Measurements from ENCODE around the gene BDH1. TPM values are rescaled to one million over a fixed set of nuclear protein-coding genes. Genes with fewer than 3 reads are reported as not detected.
A peak's percentile ranks its signal among the peaks of the same experiment; 100 is the strongest.

Gene BDH1
- total RNA-seq, 1 donor from 2014 or later: 90.0 TPM

GRCh38 chr3:197505796-197506548 lies 49.8 kb downstream of the BDH1 start:
- no peak for DNase-seq
- TF ChIP-seq CTCF (IDR thresholded peaks at IDR 0.05; ENCODE audit: borderline replicate concordance): no peak
- H3K27me3 ChIP-seq (ENCODE audit: low read depth): peaks cover 6% of the 10 kb centered on the region
- no peak overlapping the region for H3K27ac ChIP-seq (replicated peaks)
- H3K4me3 ChIP-seq: no peak overlapping the region
- H3K4me1 ChIP-seq: peaks cover 7% of the 10 kb centered on the region
- intact Hi-C loops (cut with micrococcal nuclease): loop anchor here (5.0 kb wide), 1 partner anchor 249 kb away; no protein-coding TSS in a partner anchor
- no peaks in the 10 kb centered on the region for H3K36me3 ChIP-seq
- H3K9me3 ChIP-seq (replicated peaks): no peaks in the 10 kb centered on the region

GRCh38 chr3:197504641-197505121 lies 51.1 kb downstream of the BDH1 start:
- Histone ChIP-seq H3K27ac (replicated peaks) (no peak overlapping the region), H3K27me3 (ENCODE audit: low read depth) (peaks cover 6% of the 10 kb centered on the region), H3K36me3 (no peaks in the 10 kb centered on the region), H3K4me1 (peaks cover 4% of the 10 kb centered on the region), H3K4me3 (no peak overlapping the region), H3K9me3 (replicated peaks) (no peaks in the 10 kb centered on the region)
- TF ChIP-seq CTCF (IDR thresholded peaks at IDR 0.05; ENCODE audit: borderline replicate concordance): no peak
- DNase-seq: no peak
- intact Hi-C loops (cut with micrococcal nuclease): loop anchor here (5.0 kb wide), 1 partner anchor 247 kb away; no protein-coding TSS in a partner anchor

GRCh38 chr3:197504229-197504628 lies 51.5 kb downstream of the BDH1 start:
- Histone ChIP-seq H3K4me3 (no peak overlapping the region), H3K36me3 (no peaks in the 10 kb centered on the region), H3K27ac (replicated peaks) (no peak overlapping the region), H3K9me3 (replicated peaks) (no peaks in the 10 kb centered on the region), H3K4me1 (no peaks in the 10 kb centered on the region), H3K27me3 (ENCODE audit: low read depth) (peaks cover 6% of the 10 kb centered on the region)
- intact Hi-C loops (cut with micrococcal nuclease): no loop called here
- TF ChIP-seq CTCF (IDR thresholded peaks at IDR 0.05; ENCODE audit: borderline replicate concordance): no peak
- no peak for DNase-seq

- no peak overlapping the region for H3K4me3 ChIP-seq
- TF ChIP-seq CTCF (IDR thresholded peaks at IDR 0.05; ENCODE audit: borderline replicate concordance): no peak
- H3K27me3 ChIP-seq (ENCODE audit: low read depth): peaks cover 8% of the 10 kb centered on the region
- H3K27ac ChIP-seq (replicated peaks): no peak overlapping the region
- H3K36me3 ChIP-seq: no peaks in the 10 kb centered on the region
- intact Hi-C loops (cut with micrococcal nuclease): no loop called here
- no peaks in the 10 kb centered on the region for H3K4me1 ChIP-seq
- no peak for DNase-seq
- H3K9me3 ChIP-seq (replicated peaks): no peaks in the 10 kb centered on the region
These were observed 52.1 kb downstream of the BDH1 start for GRCh38 chr3:197503652-197504051.

GRCh38 chr3:197501879-197502620 lies 53.7 kb downstream of the BDH1 start:
- Histone ChIP-seq H3K27ac (replicated peaks) (no peak overlapping the region), H3K36me3 (no peaks in the 10 kb centered on the region), H3K4me1 (peaks cover 1% of the 10 kb centered on the region), H3K4me3 (no peak overlapping the region), H3K27me3 (ENCODE audit: low read depth) (peaks cover 11% of the 10 kb centered on the region), H3K9me3 (replicated peaks) (no peaks in the 10 kb centered on the region)
- no peak for DNase-seq
- TF ChIP-seq CTCF (IDR thresholded peaks at IDR 0.05; ENCODE audit: borderline replicate concordance): peak; percentile 57
- intact Hi-C loops (cut with micrococcal nuclease): no loop called here

All from left ventricle myocardium inferior (tissue), 1 donor.